T-helper 2 cell (primary cell): Measurements from ENCODE around the gene CPLANE1.
A peak's percentile ranks its signal among the peaks of the same experiment; 100 is the strongest.
"Not testable (repeated sequence)": the region's sequence is repeated elsewhere in the genome, so short reads cannot be mapped to it uniquely, and the experiment has no call there.

Experiments used
- DNase-seq, 5 experiments: peaks; one replicate each; pipeline versions ENCODE4 v3.0.0 to v3.0.0-alpha.2; 2012 to 2022
- total RNA-seq, 2 donors: gene quantifications; one replicate each; lab custom pipeline; 2026; lab: John Stamatoyannopoulos, UW

Gene CPLANE1
- total RNA-seq = 20.0 to 32.1 reads per million in 2 donors

- peak; percentile 16 to 80 (median 34) for DNase-seq
Observed at GRCh38 chr5:37248970-37249814, at the start of gene CPLANE1. Gene CPLANE1, minus strand, starts transcription at chr5:37249376. Its CDS starts 1,678 bp downstream, at chr5:37247698.

DNA sequence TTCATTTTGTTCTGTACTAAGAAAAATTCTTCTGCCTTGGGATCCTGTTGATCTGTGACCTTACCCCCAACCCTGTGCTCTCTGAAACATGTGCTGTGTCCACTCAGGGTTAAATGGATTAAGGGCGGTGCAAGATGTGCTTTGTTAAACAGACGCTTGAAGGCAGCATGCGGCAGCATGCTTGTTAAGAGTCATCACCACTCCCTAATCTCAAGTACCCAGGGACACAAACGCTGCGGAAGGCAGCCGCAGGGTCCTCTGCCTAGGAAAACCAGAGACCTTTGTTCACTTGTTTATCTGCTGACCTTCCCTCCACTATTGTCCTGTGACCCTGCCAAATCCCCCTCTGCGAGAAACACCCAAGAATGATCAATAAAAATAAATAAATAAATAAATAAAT lies 47.1 kb upstream of the CPLANE1 start:
- DNase-seq = not testable (repeated sequence)

DNA sequence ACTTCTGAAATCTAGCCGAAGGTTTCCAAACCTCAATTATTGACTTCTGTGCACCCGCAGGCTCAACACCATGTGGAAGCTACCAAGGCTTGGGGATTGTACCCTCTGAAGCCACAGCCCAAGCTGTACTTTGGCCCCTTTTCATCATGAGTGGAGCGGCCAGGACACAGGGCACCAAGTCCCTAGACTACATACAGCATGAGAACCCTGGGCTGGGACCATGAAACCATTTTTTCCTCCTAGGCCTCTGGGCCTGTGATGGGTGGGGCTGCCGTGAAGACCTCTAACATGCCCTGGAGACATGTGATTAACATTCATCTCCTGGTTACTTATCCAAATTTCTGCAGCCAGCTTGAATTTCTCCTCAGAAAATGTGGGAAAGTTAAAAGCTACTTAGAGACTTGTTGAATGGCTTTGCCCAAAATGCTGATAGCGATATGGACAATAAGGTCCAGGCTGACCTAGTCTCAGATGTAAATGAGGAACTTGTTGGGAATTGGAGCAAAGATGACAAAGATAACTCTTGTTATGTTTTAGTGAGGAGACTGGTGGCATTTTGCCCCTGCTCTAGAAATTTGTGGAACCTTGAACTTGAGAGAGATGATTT lies 34.1 kb upstream of the CPLANE1 start:
- DNase-seq = no peak

DNA sequence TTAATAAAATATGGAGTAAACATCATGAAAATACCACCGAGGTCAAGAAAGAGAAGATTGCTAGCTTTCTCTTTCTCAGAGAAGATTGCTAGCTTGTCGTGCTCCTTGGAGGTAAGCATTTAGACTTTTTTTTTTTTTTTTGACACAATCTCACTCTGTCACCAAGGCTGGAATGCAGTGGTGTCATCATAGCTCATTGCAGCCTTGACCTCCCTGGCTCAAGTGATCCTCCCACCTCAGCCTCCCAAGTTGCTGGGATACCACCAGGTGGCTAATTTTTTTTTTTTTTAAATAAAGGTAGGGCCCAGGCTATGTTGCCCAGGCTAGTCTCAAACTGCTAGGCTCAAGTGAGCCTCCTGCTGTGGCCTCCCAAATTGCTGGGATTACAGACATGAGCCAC lies 26.3 kb upstream of the CPLANE1 start:
- no peak for DNase-seq

GRCh38 chr5:37272511-37272910 lies 23.3 kb upstream of the CPLANE1 start:
- DNase-seq = no peak

DNA sequence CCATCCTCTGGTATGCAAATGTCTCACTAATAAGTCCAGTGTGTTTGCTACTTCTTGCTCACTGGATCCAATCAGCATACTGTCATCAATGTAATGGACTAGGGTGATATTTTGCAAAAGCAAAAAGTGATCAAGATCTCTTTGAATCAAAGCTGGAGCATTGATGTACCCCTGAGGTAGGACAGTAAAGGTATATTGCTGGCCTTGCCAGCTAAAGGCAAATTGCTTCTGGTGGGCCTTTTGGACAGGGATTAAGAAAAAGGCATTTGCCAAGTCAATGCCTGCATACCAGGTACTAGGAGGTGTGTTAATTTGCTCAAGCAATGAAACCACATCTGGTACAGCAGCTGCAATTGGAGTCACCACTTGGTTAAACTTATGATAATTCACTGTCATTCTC lies 18.9 kb upstream of the CPLANE1 start:
- DNase-seq = not testable (repeated sequence)

DNA sequence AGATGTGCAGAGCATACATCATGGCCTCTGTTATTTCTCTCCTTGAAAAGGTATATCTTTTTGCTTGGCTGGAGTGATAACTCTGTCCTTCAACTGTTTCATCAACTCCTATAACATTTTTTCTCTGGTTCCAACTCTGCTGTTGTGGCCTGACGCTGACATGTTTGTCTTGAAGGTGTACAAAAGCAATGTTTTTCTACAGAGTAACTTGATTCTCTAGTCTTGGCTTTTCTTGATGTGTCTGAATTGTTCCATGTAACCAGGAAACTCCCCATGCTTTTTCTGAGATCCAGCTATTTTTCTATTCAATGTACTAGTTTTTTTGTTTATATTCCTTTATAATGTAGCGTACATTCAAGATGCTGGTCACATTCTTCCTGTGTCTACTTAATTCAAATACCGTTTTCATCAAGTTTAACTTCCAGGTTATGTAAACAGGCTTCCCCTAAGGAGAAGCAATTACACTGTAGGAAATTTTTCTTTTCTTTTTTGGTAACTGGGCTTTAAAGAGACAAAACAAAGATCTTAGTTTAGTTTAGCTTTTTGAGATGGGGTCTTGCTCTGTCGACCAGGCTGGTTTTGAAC lies 6.7 kb upstream of the CPLANE1 start:
- no peak for DNase-seq

DNA sequence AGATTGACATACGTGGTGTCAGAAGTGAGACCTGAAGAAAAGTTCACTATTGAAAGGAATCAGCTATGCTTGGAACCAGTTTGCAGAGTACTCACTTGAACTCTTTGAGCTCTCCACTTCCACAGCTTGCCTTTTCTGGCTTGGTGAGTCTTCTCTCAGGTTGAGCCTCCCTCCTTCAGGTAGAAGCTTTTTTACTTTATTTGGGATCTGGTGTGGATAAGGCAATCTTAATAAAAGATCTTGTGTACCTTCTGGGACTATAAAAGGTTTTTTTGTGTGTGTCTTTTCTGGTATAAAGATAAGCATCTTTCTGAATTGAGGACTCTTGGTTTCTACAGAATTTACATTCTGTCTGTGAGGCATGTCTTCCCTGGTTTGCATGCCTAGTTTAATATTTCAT lies 5.4 kb upstream of the CPLANE1 start:
- no peak for DNase-seq

GRCh38 chr5:37251665-37252064 lies 2.5 kb upstream of the CPLANE1 start:
- no peak for DNase-seq

DNA sequence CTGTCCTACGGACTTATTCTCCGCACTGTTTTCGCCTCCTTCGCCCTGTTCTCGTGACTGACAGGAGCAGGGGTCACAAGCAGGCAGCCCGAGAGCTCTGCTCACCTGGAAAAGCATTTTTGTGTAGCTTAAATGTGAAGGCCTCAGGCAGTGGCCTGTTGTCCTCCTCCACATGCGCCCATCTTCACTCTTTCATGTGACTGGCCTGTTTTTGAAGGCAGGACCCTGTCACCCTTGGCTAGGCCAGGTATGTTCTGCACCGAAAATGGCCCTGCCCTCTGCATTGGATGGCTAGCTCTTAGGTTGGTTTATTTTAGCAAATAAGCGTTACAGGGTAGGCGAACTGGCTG lies 614 bp upstream of the CPLANE1 start:
- no peak for DNase-seq

- DNase-seq = peak in 1 of 5 experiments; percentile 51
Observed at GRCh38 chr5:37248421-37248969, 681 bp downstream of the CPLANE1 start.

DNA sequence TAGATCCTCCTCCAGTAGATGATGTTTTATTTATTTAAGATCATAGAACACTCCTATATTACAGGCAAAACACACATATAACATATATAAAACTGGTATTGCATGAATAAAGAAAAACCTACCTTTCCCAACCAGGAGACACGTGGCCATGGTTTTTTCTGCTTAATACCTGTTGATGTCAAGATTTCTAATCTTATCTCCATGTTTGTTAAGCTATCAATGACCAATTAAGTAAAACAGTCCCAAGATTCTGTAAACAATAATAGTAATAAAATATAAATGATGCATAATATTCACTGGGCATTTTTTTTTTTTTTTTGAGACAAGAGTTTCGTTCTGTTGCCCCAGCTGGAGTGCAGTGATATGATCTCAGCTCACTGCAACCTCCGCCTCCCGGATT lies 1.7 kb downstream of the CPLANE1 start:
- no peak for DNase-seq

DNA sequence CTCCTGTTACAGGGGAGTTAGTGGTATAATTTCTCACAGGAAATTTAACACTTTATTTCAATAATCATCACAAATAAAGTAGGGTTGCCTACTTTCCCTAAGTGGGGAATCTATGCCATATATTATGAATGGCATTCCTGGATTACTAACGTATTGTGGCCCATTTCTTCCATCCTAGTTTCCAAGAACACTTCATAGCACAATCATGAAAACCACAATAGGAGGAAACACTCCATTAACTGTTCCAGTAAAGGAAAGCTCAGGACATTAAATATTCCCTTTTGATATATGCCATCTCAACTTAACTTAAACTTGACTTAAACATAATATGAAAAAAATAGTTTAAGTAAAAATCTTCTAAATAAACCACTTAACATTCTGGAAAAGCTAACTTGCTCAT lies 2.1 kb downstream of the CPLANE1 start:
- DNase-seq = no peak

DNA sequence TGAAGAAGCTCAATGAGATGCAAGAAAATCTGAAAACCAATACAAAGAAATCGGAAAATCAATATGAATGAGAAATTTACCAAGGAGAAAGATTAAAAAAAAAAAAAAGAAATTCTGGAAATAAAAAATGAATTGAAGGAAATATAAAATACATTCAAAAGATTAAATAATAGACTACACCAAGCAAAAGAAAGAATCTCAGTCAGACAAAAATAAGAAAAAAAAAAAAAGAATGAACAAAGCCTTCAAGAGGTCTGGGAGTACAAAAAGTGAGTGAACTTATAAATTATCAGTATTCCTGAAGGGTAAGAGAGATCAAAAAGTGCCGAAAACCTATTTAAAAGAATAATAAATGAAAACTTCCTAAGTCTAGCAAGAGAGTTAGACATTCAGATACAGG lies 14.9 kb downstream of the CPLANE1 start:
- DNase-seq = no peak

GRCh38 chr5:37226377-37226776 lies 22.8 kb downstream of the CPLANE1 start:
- DNase-seq = no peak

GRCh38 chr5:37222181-37222580 lies 27.0 kb downstream of the CPLANE1 start:
- no peak for DNase-seq

- DNase-seq = not testable (repeated sequence)
Observed at GRCh38 chr5:37220426-37220825, 28.8 kb downstream of the CPLANE1 start.

DNA sequence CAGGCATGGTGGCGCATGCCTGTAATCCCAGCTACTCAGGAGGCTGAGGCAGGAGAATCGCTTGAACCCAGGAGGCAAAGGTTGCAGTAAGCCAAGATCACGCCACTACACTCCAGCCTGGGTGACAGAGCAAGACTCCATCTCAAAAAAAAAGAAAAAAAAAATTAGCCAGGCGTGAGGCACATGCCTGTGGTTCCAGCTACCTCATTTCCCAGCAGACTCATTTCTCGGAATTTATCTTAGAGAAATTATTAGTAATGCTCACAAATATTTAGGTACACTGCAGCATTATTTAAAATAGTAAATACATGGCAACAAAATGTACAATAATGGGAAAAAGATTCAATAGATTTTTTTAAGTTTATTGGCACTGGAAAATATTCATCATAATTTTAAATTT lies 29.8 kb downstream of the CPLANE1 start:
- not testable (repeated sequence) for DNase-seq

- no peak for DNase-seq
Observed at GRCh38 chr5:37217976-37218375, 31.2 kb downstream of the CPLANE1 start.

- DNase-seq = peak in 1 of 5 experiments; percentile 62
Observed at GRCh38 chr5:37214550-37214949, 34.6 kb downstream of the CPLANE1 start.

- DNase-seq = no peak
Observed at GRCh38 chr5:37212096-37212495, 37.1 kb downstream of the CPLANE1 start.

DNA sequence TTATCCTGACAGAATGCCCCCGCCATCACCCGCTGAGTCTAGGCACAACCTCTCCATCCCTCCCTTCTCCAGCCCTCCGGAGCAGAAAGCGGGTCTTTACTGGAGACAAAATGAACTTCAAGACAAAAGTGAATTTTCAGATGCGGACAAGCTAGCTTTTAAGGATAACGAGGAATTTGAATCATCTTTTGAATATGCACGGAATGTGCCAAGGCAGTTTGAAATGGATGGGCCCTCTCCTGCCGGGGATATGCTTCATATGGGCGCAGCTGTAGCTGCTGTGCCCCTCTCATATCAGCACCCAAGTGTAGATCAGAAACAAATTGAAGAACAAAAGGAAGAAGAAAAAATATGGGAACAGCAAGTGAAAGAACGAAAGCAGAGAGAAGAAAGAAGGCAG lies 37.5 kb downstream of the CPLANE1 start:
- DNase-seq = no peak
